A549 (cell line): ENCODE data around the gene DDX1. TPM values are rescaled to one million over a fixed set of nuclear protein-coding genes. Genes with fewer than 3 reads are reported as not detected.

Experiments
- ATAC-seq, 2 experiments: fragments of 200-7000 bp in 1 of 2; fragments of >200 bp in 1 of 2; cut with Nextera tagmentation in 1 of 2; cut with Tn5 transposase in 1 of 2; 3 replicates each; pipeline versions ENCODE4 v1.8.0 to v1.9.1; 2018 to 2020; ENCODE audit warnings: mild to moderate bottlenecking in 1 of 2, moderate library complexity in 1 of 2
- CTCF ChIA-PET: fragments of 300-600 bp; sonication (Branson Sonifier 250); formaldehyde crosslinking; extraction: SDS; loops from one replicate; lab custom pipeline; 2021; ENCODE audit warnings: antibody characterized with exemption, inconsistent platforms; lab: Yijun Ruan, JAX
- POLR2A ChIA-PET: fragments of 350-600 bp; formaldehyde crosslinking; extraction: SDS; loops from one replicate; lab custom pipeline; 2021; ENCODE audit warnings: antibody characterized with exemption, inconsistent platforms; lab: Yijun Ruan, JAX
- DNase-seq, 2 experiments: peaks; one replicate each; pipeline versions ENCODE4 v3.0.0 to v3.0.0-alpha.2; 2011 to 2016; ENCODE audit warnings: low read depth in 1 of 2, low spot score in 1 of 2
- FAIRE-seq: peaks from 2 replicates; lab custom pipeline; 2011; peaks lifted over from hg19 to GRCh38; lab: Jason Lieb, UNC
- H3K27ac ChIP-seq, 2 experiments: fragments of >200 bp; sonication (Bioruptor Twin); formaldehyde crosslinking; 3 replicates each; pipeline ENCODE4 v1.5.1; 2016 to 2017
- H3K4me1 ChIP-seq: fragments of >200 bp; sonication (Bioruptor Twin); formaldehyde crosslinking; 3 replicates; pipeline ENCODE4 v1.6.1; 2016
- H3K4me2 ChIP-seq: fragments of >200 bp; sonication (Bioruptor Twin); formaldehyde crosslinking; 3 replicates; pipeline ENCODE4 v1.6.1; 2016
- H3K4me3 ChIP-seq: fragments of >200 bp; sonication (Bioruptor Twin); formaldehyde crosslinking; 3 replicates; pipeline ENCODE4 v1.5.1; 2016
- H3K9me3 ChIP-seq: fragments of >200 bp; sonication (Bioruptor Twin); formaldehyde crosslinking; 3 replicates; pipeline ENCODE4 v1.6.1; 2016
- CBX2 ChIP-seq: fragments of 200-600 bp; sonication (generic); IDR thresholded peaks from 2 replicates; pipeline ENCODE4 v1.6.1; 2016; ENCODE audit warnings: low read depth, mild to moderate bottlenecking, borderline replicate concordance
- CEBPB ChIP-seq, 2 experiments: fragments of >200 bp in 1 of 2; sonication (Bioruptor Twin) in 1 of 2; formaldehyde crosslinking in 1 of 2; IDR thresholded peaks; 2 replicates each; pipeline ENCODE4 v1.6.1; 2012 to 2016
- EHF ChIP-seq: fragments of 250-450 bp; sonication (Bioruptor Pico); IDR thresholded peaks from 2 replicates; pipeline ENCODE4 v1.5.0; 2020; ENCODE audit warnings: mild to moderate bottlenecking
- EP300 ChIP-seq, 2 experiments: fragments of >200 bp; sonication (Bioruptor Twin); formaldehyde crosslinking; IDR thresholded peaks; 2 replicates in 1 of 2; 3 replicates in 1 of 2; pipeline ENCODE4 v1.6.1; 2016 to 2017
- FOSB ChIP-seq: fragments of 250-450 bp; sonication (Bioruptor Pico); IDR thresholded peaks from 2 replicates; pipeline ENCODE4 v1.5.0; 2020; ENCODE audit warnings: mild to moderate bottlenecking, moderate library complexity
- FOXS1 ChIP-seq: fragments of 250-450 bp; sonication (Bioruptor Pico); IDR thresholded peaks from 2 replicates; pipeline ENCODE4 v1.5.0; 2020; ENCODE audit warnings: mild to moderate bottlenecking, moderate library complexity
- GATA3 ChIP-seq: IDR thresholded peaks from 2 replicates; pipeline ENCODE4 v1.6.1; 2012; ENCODE audit warnings: borderline replicate concordance
- HEYL ChIP-seq: fragments of 250-450 bp; sonication (Bioruptor Pico); IDR thresholded peaks from 2 replicates; pipeline ENCODE4 v1.8.0; 2021; ENCODE audit warnings: mild to moderate bottlenecking, moderate library complexity
- HOXA7 ChIP-seq: fragments of 250-450 bp; sonication (Bioruptor Pico); IDR thresholded peaks from 2 replicates; pipeline ENCODE4 v1.5.0; 2020; ENCODE audit warnings: mild to moderate bottlenecking, moderate library complexity
- HOXB13 ChIP-seq: fragments of 250-450 bp; sonication (Bioruptor Pico); IDR thresholded peaks from 2 replicates; pipeline ENCODE4 v1.5.0; 2020; ENCODE audit warnings: low read depth, mild to moderate bottlenecking, moderate library complexity
- HOXB5 ChIP-seq: fragments of 250-450 bp; sonication (Bioruptor Pico); IDR thresholded peaks from 2 replicates; pipeline ENCODE4 v1.5.0; 2020; ENCODE audit warnings: mild to moderate bottlenecking, moderate library complexity
- NPAS2 ChIP-seq: fragments of 250-450 bp; sonication (Bioruptor Pico); IDR thresholded peaks from 2 replicates; pipeline ENCODE4 v1.8.0; 2022; ENCODE audit warnings: mild to moderate bottlenecking, moderate library complexity, borderline replicate concordance
- PHF8 ChIP-seq: fragments of 200-600 bp; sonication (generic); IDR thresholded peaks from 2 replicates; pipeline ENCODE4 v1.6.1; 2016; ENCODE audit warnings: low read depth, mild to moderate bottlenecking, antibody characterized with exemption, moderate library complexity, borderline replicate concordance
- POLR2A ChIP-seq: IDR thresholded peaks from 2 replicates; pipeline ENCODE4 v1.6.1; 2012; ENCODE audit warnings: mild to moderate bottlenecking, low read length
- POLR2AphosphoS2 ChIP-seq: conservative IDR thresholded peaks from 2 replicates; pipeline ENCODE4 v1.6.1; 2012; ENCODE audit warnings: low read length, improper control_type of control experiment, inconsistent platforms
- RAD21 ChIP-seq, 2 experiments: fragments of >200 bp in 1 of 2; sonication (Bioruptor Twin) in 1 of 2; formaldehyde crosslinking in 1 of 2; IDR thresholded peaks in 1 of 2; conservative IDR thresholded peaks in 1 of 2; 2 replicates in 1 of 2; 3 replicates in 1 of 2; pipeline ENCODE4 v1.6.1; 2012 to 2018; ENCODE audit warnings: inconsistent platforms in 1 of 2
- RFX5 ChIP-seq: fragments of 450-650 bp; IDR thresholded peaks from 2 replicates; pipeline ENCODE4 v1.7.1; 2014; ENCODE audit warnings: antibody characterized with exemption, mild to moderate bottlenecking, moderate library complexity
- ZC3H11A ChIP-seq: fragments of 450-650 bp; IDR thresholded peaks from 2 replicates; pipeline ENCODE4 v1.6.1; 2014; ENCODE audit warnings: antibody characterized with exemption, mild to moderate bottlenecking
- polyA plus RNA-seq, 4 experiments: library from polyadenylated mRNA; depleted of rRNA in 3 of 4; stranded (reverse); fragments of >200 nt; fragmentation: RNase III in 1 of 4; extraction: RNeasy Plus Mini Kit Qiagen cat#74134 plus additional on column Dnase treatment in 1 of 4; gene quantifications; 2 replicates in 3 of 4; 3 replicates in 1 of 4; pipeline ENCODE4 v1.2.3, GENCODE V29; 2011 to 2017
- TF ChIP-seq, protein P1 (sequence below): fragments of 150-350 bp; IDR thresholded peaks from 2 replicates; pipeline ENCODE4 v1.6.1; 2014; ENCODE audit warnings: low read depth, mild to moderate bottlenecking, low read length
- TF ChIP-seq, protein P2 (sequence below): IDR thresholded peaks from 2 replicates; pipeline ENCODE4 v1.6.1; 2012; ENCODE audit warnings: low read depth, borderline replicate concordance
- TF ChIP-seq, protein P3 (sequence below): fragments of >200 bp; sonication (Bioruptor Twin); formaldehyde crosslinking; IDR thresholded peaks from 3 replicates; pipeline ENCODE4 v1.5.1; 2016

Gene DDX1
- polyA plus RNA-seq, 2 of the 4 experiments (the other 2 are of a cell fraction) = 157 to 214 TPM

DNA sequence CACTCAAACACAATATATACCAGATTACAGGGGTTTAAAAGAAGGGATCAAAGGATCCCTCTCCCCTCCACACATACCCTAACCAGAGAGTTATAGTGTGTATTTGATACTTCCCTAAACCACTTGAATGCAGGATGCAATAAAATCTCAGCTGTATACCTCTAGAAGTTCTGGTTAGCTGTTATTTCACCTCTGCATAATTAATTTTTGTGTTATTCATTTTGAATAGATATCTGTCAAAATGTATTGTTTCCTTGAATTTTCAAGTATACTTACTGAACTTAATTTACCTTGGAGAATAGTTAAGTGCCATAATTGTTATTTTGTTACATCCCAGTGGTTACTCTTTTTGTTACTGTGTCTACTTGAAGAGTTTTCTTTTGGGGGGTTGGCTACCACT is 34.5 kb downstream of the DDX1 start:
- TF ChIP-seq ZC3H11A (no peak), CBX2 (no peak), NPAS2 (CRISPR knock-in tag) (no peak), HOXB13 (no peak), CEBPB (IDR thresholded peaks at IDR 0.05) (no peak), POLR2A (no peak), HOXA7 (no peak), PHF8 (no peak), FOSB (CRISPR knock-in tag) (no peak), POLR2AphosphoS2 (no peak), HEYL (CRISPR knock-in tag) (no peak), GATA3 (no peak), EHF (CRISPR knock-in tag) (no peak), EP300 (IDR thresholded peaks at IDR 0.05) (no peak)
- TF ChIP-seq, protein P1, sequence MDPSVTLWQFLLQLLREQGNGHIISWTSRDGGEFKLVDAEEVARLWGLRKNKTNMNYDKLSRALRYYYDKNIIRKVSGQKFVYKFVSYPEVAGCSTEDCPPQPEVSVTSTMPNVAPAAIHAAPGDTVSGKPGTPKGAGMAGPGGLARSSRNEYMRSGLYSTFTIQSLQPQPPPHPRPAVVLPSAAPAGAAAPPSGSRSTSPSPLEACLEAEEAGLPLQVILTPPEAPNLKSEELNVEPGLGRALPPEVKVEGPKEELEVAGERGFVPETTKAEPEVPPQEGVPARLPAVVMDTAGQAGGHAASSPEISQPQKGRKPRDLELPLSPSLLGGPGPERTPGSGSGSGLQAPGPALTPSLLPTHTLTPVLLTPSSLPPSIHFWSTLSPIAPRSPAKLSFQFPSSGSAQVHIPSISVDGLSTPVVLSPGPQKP = no peak
- TF ChIP-seq, protein P2, sequence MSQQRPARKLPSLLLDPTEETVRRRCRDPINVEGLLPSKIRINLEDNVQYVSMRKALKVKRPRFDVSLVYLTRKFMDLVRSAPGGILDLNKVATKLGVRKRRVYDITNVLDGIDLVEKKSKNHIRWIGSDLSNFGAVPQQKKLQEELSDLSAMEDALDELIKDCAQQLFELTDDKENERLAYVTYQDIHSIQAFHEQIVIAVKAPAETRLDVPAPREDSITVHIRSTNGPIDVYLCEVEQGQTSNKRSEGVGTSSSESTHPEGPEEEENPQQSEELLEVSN = no peak
- POLR2A ChIA-PET = no interaction called here
- no peak overlapping the region for H3K4me2 ChIP-seq
- no peaks in the 10 kb centered on the region for H3K9me3 ChIP-seq
- CTCF ChIA-PET = interaction anchor here (0.6 kb wide), 1 partner anchor 735 kb away, joined by 5 read pairs; no protein-coding TSS in a partner anchor
- FAIRE-seq (no peak), ATAC-seq (no peak), DNase-seq (no peak)
- H3K4me1 ChIP-seq = peaks cover 4% of the 10 kb centered on the region; the same call in 1 of the 3 replicates
- H3K4me3 ChIP-seq = no peak overlapping the region
- no peak overlapping the region for H3K27ac ChIP-seq

DNA sequence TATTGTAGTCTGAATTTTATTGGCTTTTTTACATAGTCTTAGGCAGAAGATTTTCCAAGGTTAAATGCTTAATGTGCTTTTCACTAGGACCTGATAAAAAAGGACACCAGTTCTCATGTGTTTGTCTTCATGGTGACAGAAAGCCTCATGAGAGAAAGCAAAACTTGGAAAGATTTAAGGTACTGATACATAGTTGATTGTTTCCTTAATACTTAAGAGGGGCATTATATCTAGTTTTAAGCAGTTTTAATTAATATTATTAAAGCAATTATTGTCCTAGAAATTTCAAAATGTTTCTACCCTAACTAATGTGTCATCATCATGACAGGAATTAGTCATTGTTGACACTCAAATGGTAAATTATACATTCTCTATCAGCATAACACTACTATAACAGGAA is 35.3 kb downstream of the DDX1 start:
- ATAC-seq (no peak), FAIRE-seq (no peak), DNase-seq (no peak)
- TF ChIP-seq RFX5 = no peak
- TF ChIP-seq, protein P3, sequence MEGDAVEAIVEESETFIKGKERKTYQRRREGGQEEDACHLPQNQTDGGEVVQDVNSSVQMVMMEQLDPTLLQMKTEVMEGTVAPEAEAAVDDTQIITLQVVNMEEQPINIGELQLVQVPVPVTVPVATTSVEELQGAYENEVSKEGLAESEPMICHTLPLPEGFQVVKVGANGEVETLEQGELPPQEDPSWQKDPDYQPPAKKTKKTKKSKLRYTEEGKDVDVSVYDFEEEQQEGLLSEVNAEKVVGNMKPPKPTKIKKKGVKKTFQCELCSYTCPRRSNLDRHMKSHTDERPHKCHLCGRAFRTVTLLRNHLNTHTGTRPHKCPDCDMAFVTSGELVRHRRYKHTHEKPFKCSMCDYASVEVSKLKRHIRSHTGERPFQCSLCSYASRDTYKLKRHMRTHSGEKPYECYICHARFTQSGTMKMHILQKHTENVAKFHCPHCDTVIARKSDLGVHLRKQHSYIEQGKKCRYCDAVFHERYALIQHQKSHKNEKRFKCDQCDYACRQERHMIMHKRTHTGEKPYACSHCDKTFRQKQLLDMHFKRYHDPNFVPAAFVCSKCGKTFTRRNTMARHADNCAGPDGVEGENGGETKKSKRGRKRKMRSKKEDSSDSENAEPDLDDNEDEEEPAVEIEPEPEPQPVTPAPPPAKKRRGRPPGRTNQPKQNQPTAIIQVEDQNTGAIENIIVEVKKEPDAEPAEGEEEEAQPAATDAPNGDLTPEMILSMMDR = no peak
- TF ChIP-seq FOXS1 (CRISPR knock-in tag) = no peak
- no peak for TF ChIP-seq HEYL (CRISPR knock-in tag)
- TF ChIP-seq HOXB5 (CRISPR knock-in tag) = no peak
- no peak for TF ChIP-seq CBX2
- TF ChIP-seq RAD21 (conservative IDR thresholded peaks at IDR 0.05 in 1 of 2, IDR thresholded peaks at IDR 0.05 in 1 of 2) = no peak
- no peak for TF ChIP-seq HOXA7
- TF ChIP-seq EHF (CRISPR knock-in tag) = no peak
- TF ChIP-seq EP300 (IDR thresholded peaks at IDR 0.05) = no peak
- TF ChIP-seq, protein P2 = no peak
- H3K4me2 ChIP-seq = no peak overlapping the region
- POLR2A ChIA-PET = no interaction called here
- H3K9me3 ChIP-seq = no peaks in the 10 kb centered on the region
- no peak overlapping the region for H3K4me3 ChIP-seq
- H3K4me1 ChIP-seq = peaks cover 4% of the 10 kb centered on the region; the same call in 1 of the 3 replicates
- no peak overlapping the region for H3K27ac ChIP-seq
- CTCF ChIA-PET = no interaction called here
